Omental fat pad (tissue), 4 donors: ENCODE measurements around the gene RNF112. TPM values are rescaled to one million over a fixed set of nuclear protein-coding genes. Genes with fewer than 3 reads are reported as not detected.

Experiments
- ATAC-seq: fragments of 150-250 bp; one replicate; pipeline ENCODE4 v1.9.1; 2016; ENCODE audit warnings: mild to moderate bottlenecking, moderate library complexity; ENCODE audit not compliant: low FRiP score
- DNase-seq: peaks from one replicate; pipeline ENCODE4 v3.0.0-alpha.2; 2019; ENCODE audit warnings: low spot score
- total RNA-seq, 4 donors: library from RNA; depleted of rRNA; stranded (reverse); fragments of >200 nt; gene quantifications; one replicate each; pipeline ENCODE4 v1.1.0, GENCODE V29; 2016
- TF ChIP-seq, protein P1 (sequence below), 3 donors: fragments of 450-650 bp; IDR thresholded peaks; one replicate each; pipeline ENCODE4 v1.5.1; 2016 to 2017; ENCODE audit warnings: antibody characterized with exemption in 3 of 3, mild to moderate bottlenecking in 3 of 3, moderate library complexity in 2 of 3

RNF112 gene
- total RNA-seq, 4 donors from 2014 or later: 0.44 to 3.0 (median 1.7) TPM

DNA sequence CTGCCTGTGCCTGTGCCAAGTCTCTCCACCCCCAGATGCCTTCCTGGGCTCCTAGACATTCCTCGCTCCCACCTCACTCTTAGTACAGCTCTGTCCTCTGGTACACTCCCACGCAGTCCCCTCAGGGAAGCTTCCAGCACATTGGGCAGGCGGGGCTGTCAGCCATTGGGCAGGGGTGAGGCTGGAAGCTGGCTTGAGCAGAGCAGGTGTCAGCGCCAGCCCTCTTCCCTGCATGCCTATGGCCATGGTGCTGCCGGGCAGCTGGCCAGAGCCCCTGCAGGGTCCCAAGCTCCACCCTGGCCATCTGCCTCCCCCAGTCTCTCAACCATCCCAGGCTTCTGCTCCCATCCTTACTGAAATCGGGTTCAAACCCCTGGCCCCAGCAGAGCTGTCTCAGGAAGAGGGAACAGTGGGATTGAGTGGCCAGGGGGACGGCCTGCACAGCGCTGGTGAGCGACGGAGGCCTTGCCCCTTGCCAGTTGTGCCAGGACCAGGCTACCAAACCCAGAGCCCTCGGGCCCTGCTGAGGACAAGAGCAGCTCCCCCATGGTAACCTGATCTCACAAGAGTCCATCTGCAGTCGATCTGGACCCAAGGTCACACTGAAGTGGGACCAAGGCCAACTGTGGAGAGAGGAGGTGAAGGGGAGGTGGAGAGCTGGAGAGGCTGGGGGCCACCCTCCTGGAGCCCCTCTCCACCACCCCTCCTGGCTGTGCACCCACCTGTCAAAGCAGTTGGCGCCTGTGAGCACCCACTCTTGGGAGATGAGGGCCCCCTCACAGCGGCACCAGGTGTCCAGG, 46.1 kb upstream of the RNF112 start:
- DNase-seq (no peak), ATAC-seq (no peak)
- TF ChIP-seq, protein P1, sequence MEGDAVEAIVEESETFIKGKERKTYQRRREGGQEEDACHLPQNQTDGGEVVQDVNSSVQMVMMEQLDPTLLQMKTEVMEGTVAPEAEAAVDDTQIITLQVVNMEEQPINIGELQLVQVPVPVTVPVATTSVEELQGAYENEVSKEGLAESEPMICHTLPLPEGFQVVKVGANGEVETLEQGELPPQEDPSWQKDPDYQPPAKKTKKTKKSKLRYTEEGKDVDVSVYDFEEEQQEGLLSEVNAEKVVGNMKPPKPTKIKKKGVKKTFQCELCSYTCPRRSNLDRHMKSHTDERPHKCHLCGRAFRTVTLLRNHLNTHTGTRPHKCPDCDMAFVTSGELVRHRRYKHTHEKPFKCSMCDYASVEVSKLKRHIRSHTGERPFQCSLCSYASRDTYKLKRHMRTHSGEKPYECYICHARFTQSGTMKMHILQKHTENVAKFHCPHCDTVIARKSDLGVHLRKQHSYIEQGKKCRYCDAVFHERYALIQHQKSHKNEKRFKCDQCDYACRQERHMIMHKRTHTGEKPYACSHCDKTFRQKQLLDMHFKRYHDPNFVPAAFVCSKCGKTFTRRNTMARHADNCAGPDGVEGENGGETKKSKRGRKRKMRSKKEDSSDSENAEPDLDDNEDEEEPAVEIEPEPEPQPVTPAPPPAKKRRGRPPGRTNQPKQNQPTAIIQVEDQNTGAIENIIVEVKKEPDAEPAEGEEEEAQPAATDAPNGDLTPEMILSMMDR (IDR thresholded peaks at IDR 0.05): no peak

DNA sequence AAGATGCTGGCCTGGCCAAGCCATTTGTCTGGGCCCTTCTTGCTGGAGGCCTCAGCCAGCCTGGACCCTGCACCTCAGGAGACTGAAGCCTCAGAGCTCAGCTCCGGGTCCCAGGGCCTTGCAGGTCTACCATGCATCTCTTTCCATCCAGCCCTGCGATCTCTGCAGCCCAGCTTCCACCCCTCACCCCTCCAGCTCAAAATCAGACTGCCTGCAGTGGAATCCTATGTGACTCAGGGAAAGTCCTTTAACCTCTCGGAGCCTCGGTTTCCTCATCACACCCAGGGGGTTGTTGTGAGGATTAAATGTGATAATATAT, 45.6 kb upstream of the RNF112 start:
- DNase-seq: no peak
- TF ChIP-seq, protein P1 (IDR thresholded peaks at IDR 0.05): no peak
- ATAC-seq: no peak

DNA sequence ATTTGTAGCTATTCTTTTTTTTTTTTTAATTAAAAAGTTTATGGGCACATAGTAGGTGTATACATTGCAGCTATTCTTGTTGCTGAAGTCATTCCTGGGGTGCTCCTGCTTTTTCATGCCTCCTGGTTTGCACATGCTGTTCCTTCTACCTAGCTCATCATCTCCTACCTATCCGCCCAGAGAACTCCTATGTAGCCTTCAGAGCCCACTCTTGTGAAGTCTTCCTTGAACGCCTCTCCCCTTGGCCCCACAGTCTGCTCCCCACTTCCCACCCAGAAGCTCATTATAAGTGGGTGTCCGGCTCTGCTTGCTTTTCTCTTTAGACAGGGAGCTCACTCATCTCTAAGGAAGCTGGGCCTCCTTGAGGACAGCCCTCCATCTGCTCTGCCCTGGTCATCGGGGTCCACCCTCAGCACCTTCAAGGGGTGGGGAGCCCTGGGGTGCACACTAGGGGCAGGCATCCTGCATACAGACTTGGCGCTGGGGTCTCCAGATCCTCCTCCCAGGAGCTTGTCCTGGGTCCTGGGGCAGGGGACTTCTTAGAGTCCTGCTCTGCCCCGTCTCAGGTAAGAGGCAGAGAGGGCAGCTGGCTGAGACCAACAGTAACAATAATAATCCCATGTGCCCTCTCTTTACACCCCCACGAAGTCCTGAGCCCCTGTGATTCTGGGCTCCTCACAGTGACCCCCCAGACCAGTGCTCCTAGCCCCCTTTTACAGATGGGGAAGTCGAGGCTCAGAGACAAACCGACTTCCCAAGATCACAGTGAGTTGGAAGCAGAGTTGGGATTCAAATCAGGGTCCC, 45.0 kb upstream of the RNF112 start:
- DNase-seq (no peak), ATAC-seq (no peak)
- TF ChIP-seq, protein P1 (IDR thresholded peaks at IDR 0.05): no peak

DNA sequence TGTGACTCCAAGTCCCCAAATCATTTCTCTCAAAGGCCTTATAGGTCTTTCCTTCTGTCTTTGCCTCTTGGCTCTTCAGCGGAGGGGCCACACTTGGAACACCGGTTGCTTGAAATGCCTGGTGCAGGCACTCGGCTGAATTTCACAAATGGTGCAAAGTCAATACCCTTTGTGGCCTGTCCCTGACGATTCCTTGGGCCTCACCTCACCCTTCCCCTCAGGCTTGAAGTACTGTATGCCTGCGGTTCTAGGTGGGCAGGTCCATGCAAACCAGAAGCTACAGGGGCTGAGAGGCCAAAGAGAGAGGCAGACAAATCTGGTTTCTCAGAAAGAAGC, 44.4 kb upstream of the RNF112 start:
- TF ChIP-seq, protein P1 (IDR thresholded peaks at IDR 0.05): no peak
- ATAC-seq: no peak
- no peak for DNase-seq

DNA sequence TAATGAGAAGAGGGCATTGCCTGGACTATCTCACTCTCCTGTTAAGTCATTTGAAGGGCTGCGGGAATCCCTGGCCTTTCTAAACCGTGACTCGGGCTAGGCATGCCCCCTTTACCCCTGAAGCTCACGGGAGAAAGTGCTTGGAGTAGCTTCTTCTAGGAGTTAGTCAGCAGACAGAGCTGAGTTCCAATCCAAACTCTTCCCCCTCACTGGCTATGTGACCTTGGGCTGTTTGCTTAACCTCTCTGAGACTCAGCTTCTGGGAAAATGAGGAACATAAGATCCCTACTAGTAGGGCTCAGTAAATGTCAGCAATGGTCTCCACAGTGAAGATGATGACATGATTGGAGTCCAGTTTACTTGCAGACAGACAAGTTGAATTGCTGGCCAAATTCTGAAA, 42.8 kb upstream of the RNF112 start:
- no peak for ATAC-seq
- no peak for DNase-seq
- TF ChIP-seq, protein P1 (IDR thresholded peaks at IDR 0.05): no peak

DNA sequence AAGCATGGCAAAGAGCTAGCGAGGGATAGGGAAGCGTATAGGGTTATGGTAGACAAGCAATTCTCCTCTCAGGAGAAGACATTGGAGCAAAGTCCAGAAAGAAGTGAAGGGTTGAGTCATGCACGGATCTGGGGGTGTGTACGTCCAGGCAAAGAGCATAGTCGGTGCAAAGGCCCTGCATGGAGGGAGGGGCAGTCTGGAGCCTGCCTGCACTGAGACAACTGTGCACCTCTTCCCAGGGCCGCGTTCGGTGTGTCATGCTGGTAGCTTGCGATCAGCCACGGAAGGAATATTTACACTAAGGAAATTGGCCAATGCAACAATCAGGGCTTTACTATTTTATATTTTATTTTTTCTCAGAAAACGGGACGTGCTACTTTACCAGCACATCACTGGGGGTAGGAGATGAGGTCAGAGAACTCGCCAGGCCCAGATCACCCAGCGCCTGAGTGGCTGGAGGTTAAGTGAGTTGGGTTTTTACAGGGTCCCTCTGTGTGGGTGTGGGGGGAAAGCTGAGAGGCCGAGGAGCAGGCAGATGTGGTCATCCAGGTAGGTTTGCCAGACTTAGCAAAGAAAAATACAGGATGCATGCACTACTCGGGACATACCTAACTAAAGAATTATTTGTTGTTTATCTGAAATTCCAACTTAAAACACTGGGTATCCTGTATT, 41.8 kb upstream of the RNF112 start:
- peak; percentile 20 for DNase-seq
- no peak for ATAC-seq
- TF ChIP-seq, protein P1 (IDR thresholded peaks at IDR 0.05): no peak
